ENCODE data around the gene SAP130.

DNA sequence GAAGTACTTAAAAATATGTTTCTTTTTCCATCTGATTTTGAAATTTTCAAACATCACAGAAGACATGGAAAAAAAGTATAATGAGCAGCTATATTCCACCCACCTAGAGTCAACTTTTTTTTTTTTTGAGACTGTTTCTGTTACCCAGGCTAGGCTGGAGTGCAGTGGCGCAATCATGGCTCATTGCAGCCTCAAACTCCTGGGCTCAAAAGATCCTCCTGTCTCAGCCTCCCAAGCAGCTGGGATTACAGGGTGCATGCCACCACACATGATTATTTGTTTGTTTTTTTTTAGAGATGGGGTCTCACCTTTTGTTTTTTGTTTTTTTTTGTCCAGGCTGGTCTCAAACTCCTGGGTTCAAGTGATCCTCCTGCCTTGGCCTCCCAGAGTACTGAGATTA lies 36.5 kb upstream of the SAP130 start:
- no peak for TF ChIP-seq POLR2A (IDR thresholded peaks at IDR 0.05)
- TF ChIP-seq CTCF (IDR thresholded peaks at IDR 0.05) = no peak

All from adrenal gland (tissue), 5 donors.